ENCODE data around the gene FLACC1.
"Not testable (repeated sequence)": the region's sequence is repeated elsewhere in the genome, so short reads cannot be mapped to it uniquely, and the experiment has no call there.

FLACC1 gene

GRCh38 chr2:201349601-201350000, 7.5 kb downstream of the FLACC1 start:
- no peak for DNase-seq (ENCODE audit: low read depth, low spot score)

GRCh38 chr2:201348758-201349157, 8.4 kb downstream of the FLACC1 start:
- DNase-seq (ENCODE audit: low read depth, low spot score): no peak

- DNase-seq (ENCODE audit: low read depth, low spot score): no peak
Measured at GRCh38 chr2:201347138-201347537, 10.0 kb downstream of the FLACC1 start.

- no peak for DNase-seq (ENCODE audit: low read depth, low spot score)
Measured at GRCh38 chr2:201345625-201346213, 11.4 kb downstream of the FLACC1 start.

- no peak for DNase-seq (ENCODE audit: low read depth, low spot score)
Measured at GRCh38 chr2:201344663-201345366, 12.3 kb downstream of the FLACC1 start.

GRCh38 chr2:201343559-201343958, 13.6 kb downstream of the FLACC1 start:
- no peak for DNase-seq (ENCODE audit: low read depth, low spot score)

- DNase-seq (ENCODE audit: low read depth, low spot score): no peak
Measured at GRCh38 chr2:201342923-201343322, 14.2 kb downstream of the FLACC1 start.

GRCh38 chr2:201329409-201329808, 27.7 kb downstream of the FLACC1 start:
- DNase-seq (ENCODE audit: low read depth, low spot score): no peak

- no peak for DNase-seq (ENCODE audit: low read depth, low spot score)
Measured at GRCh38 chr2:201327678-201328077, 29.5 kb downstream of the FLACC1 start.

- no peak for DNase-seq (ENCODE audit: low read depth, low spot score)
Measured at GRCh38 chr2:201322772-201323171, 34.4 kb downstream of the FLACC1 start.

- DNase-seq (ENCODE audit: low read depth, low spot score): no peak
Measured at GRCh38 chr2:201320701-201321100, 36.4 kb downstream of the FLACC1 start.

- DNase-seq (ENCODE audit: low read depth, low spot score): no peak
Measured at GRCh38 chr2:201320257-201320656, 36.9 kb downstream of the FLACC1 start.

- DNase-seq (ENCODE audit: low read depth, low spot score): no peak
Measured at GRCh38 chr2:201319511-201319910, 37.6 kb downstream of the FLACC1 start.

GRCh38 chr2:201313362-201313761, 43.8 kb downstream of the FLACC1 start:
- no peak for DNase-seq (ENCODE audit: low read depth, low spot score)

GRCh38 chr2:201308914-201309313, 48.2 kb downstream of the FLACC1 start:
- DNase-seq (ENCODE audit: low read depth, low spot score): no peak

- DNase-seq (ENCODE audit: low read depth, low spot score): no peak
Measured at GRCh38 chr2:201307876-201308275, 49.3 kb downstream of the FLACC1 start.

GRCh38 chr2:201299929-201300328, 57.2 kb downstream of the FLACC1 start:
- DNase-seq (ENCODE audit: low read depth, low spot score): not testable (repeated sequence)

GRCh38 chr2:201298462-201299052, 58.6 kb downstream of the FLACC1 start:
- DNase-seq (ENCODE audit: low read depth, low spot score): no peak

- not testable (repeated sequence) for DNase-seq (ENCODE audit: low read depth, low spot score)
Measured at GRCh38 chr2:201290457-201291148, 66.5 kb downstream of the FLACC1 start.

GRCh38 chr2:201285499-201285898, 71.6 kb downstream of the FLACC1 start:
- no peak for DNase-seq (ENCODE audit: low read depth, low spot score)

- DNase-seq (ENCODE audit: low read depth, low spot score): no peak
Measured at GRCh38 chr2:201280191-201281040, 76.7 kb downstream of the FLACC1 start.

- DNase-seq (ENCODE audit: low read depth, low spot score): no peak
Measured at GRCh38 chr2:201279079-201279478, 78.1 kb downstream of the FLACC1 start.
